ENCODE data around the gene ATP5PF. TPM values are rescaled to one million over a fixed set of nuclear protein-coding genes. Genes with fewer than 3 reads are reported as not detected.

Gene ATP5PF
- total and polyA plus RNA-seq, 2 experiments from 2014 or later = 127 to 751 TPM

GRCh38 chr21:25767921-25768320 is 33.2 kb upstream of the ATP5PF start:
- Histone ChIP-seq H3K4me2 (no peak overlapping the region), H2AFZ (no peak overlapping the region), H3K36me3 (ENCODE audit: insufficient read depth) (peaks cover 10% of the 10 kb centered on the region; the same call in 1 of the 2 replicates), H3K4me3 (no peak overlapping the region), H3K9me2 (ENCODE audit: insufficient read depth) (no peaks in the 10 kb centered on the region), H4K20me1 (replicated peaks; ENCODE audit: insufficient read depth) (no peaks in the 10 kb centered on the region), H3K27me3 (ENCODE audit: insufficient read depth) (no peaks in the 10 kb centered on the region), H3K79me2 (replicated peaks; ENCODE audit: insufficient read depth) (no peaks in the 10 kb centered on the region), H3F3A (replicated peaks; ENCODE audit: low read depth) (no peaks in the 10 kb centered on the region), H3K4me1 (ENCODE audit: insufficient read depth) (no peaks in the 10 kb centered on the region), H3K27ac (ENCODE audit: low read depth) (no peak overlapping the region)
- no peak for DNase-seq (ENCODE audit: low spot score)
- Mint-ChIP-seq H3K4me1 (no peaks in the 10 kb centered on the region), H3K27me3 (ENCODE audit: insufficient read depth, low read depth, poor library complexity) (no peaks in the 10 kb centered on the region), H3K36me3 (ENCODE audit: low read depth) (peaks cover 9% of the 10 kb centered on the region; the same call in 2 of the 3 replicates), H3K9me3 (no peaks in the 10 kb centered on the region), H3K27ac (no peak overlapping the region), H3K4me3 (no peak overlapping the region)
- no peak for TF ChIP-seq JUNB (IDR thresholded peaks at IDR 0.05; ENCODE audit: unreplicated experiment)
- no peak for TF ChIP-seq ZNF462 (CRISPR knock-in tag; IDR thresholded peaks at IDR 0.05)
- no peak for TF ChIP-seq POLR2AphosphoS5 (IDR thresholded peaks at IDR 0.05; ENCODE audit: low read depth)
- no peak for TF ChIP-seq STAT1 (IDR thresholded peaks at IDR 0.05; ENCODE audit: unreplicated experiment)
- no peak for TF ChIP-seq ZNF114 (CRISPR knock-in tag; IDR thresholded peaks at IDR 0.05)
- no peak for TF ChIP-seq ETS1 (IDR thresholded peaks at IDR 0.05)
- no peak for TF ChIP-seq EZH2phosphoT487 (IDR thresholded peaks at IDR 0.05; ENCODE audit: unreplicated experiment)
- no peak for TF ChIP-seq NANOG (IDR thresholded peaks at IDR 0.05; ENCODE audit: borderline replicate concordance)
- TF ChIP-seq REST (IDR thresholded peaks at IDR 0.05; ENCODE audit: unreplicated experiment) = no peak
- no peak for TF ChIP-seq EZH2 (IDR thresholded peaks at IDR 0.05; ENCODE audit: low read depth, unreplicated experiment)
- no peak for TF ChIP-seq CTCF (conservative IDR thresholded peaks at IDR 0.05; ENCODE audit: low read depth in 2 of 2)
- no peak for TF ChIP-seq CREB1 (CRISPR knock-in tag; IDR thresholded peaks at IDR 0.05; ENCODE audit: low read depth)
- no peak for TF ChIP-seq ZNF331 (CRISPR knock-in tag; IDR thresholded peaks at IDR 0.05; ENCODE audit: low read depth)
- ATAC-seq = no peak
